GM13976 (cell line): ENCODE measurements around the gene NRXN2.
"Not testable (repeated sequence)": the region's sequence is repeated elsewhere in the genome, so short reads cannot be mapped to it uniquely, and the experiment has no call there.

Experiments
- DNase-seq: peaks from one replicate; pipeline ENCODE4 v3.0.0; 2012; ENCODE audit warnings: low spot score
- CTCF ChIP-seq: IDR thresholded peaks from 2 replicates; pipeline ENCODE4 v1.5.1; 2012; ENCODE audit warnings: borderline replicate concordance, mild to moderate bottlenecking; ENCODE audit not compliant: insufficient read depth; ENCODE audit errors: extremely low read depth, missing control alignments, control extremely low read depth
- in situ Hi-C: fragments of 300-500 bp; cut with MboI; formaldehyde crosslinking; loops from one replicate; pipeline ENCODE4 v1.12.0; 2022; ENCODE audit warnings: low sequenced_read_pairs, mixed read lengths, inconsistent platforms; ENCODE audit not compliant: unreplicated experiment

Gene NRXN2

DNA sequence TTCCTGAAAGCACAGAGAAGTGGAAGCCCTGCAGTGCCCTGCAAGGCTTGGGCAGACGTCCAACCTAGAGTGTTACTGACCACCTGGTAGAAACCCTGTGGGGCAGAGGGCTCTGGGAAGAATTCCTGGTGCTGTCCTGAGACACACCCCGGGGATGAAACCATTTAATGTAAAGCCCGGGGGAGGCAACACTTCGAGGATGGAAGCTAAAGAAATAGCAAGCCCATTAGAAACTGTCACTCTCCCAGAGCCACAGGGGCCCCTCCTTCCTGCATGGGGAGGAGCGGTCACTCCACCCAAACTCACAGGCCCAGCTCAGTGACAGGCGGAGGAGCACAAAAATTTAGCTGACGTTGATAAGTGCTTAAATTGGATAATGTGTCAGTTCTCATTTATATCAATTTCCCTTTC, 57.6 kb downstream of the NRXN2 start:
- no peak for TF ChIP-seq CTCF
- DNase-seq = no peak
- in situ Hi-C loops = no loop called here

GRCh38 chr11:64664236-64664870, 58.6 kb downstream of the NRXN2 start:
- in situ Hi-C loops, DNase-seq: not testable (repeated sequence)

- DNase-seq = no peak
- no peak for TF ChIP-seq CTCF
- in situ Hi-C loops = no loop called here
Measured at GRCh38 chr11:64663656-64664055, 59.3 kb downstream of the NRXN2 start.

GRCh38 chr11:64661614-64662013, 61.4 kb downstream of the NRXN2 start:
- no peak for DNase-seq
- no peak for TF ChIP-seq CTCF
- in situ Hi-C loops = no loop called here

GRCh38 chr11:64661146-64661545, 61.9 kb downstream of the NRXN2 start:
- DNase-seq = no peak
- no peak for TF ChIP-seq CTCF
- in situ Hi-C loops = no loop called here

GRCh38 chr11:64660706-64661105, 62.3 kb downstream of the NRXN2 start:
- in situ Hi-C loops = no loop called here
- TF ChIP-seq CTCF = no peak

DNA sequence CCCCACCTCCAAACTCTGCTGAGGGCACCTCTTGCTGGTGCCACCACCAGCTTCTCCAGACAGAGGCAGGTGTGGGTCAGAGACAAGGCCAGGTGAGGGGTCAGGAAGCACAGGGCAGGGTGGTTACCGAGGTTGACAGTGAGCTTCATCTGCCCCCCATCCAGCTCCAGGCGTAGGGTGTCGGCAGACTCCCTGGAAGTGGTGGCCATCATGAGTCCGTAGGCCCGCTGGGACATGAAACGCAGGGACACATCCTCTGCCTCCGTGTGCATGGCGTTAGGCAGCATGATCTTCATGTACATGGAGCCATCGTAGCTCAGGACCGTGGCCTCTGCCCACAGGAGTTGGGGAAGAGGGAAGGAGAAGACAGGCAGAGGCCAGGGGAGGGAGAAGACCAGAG, 62.8 kb downstream of the NRXN2 start:
- TF ChIP-seq CTCF = no peak
- DNase-seq = no peak
- in situ Hi-C loops = no loop called here

More at GRCh38 chr11:64660706-64661105, 62.3 kb downstream of the NRXN2 start:
- DNase-seq = no peak
